Measurements from ENCODE around the gene SERPINB7. TPM values are rescaled to one million over a fixed set of nuclear protein-coding genes. Genes with fewer than 3 reads are reported as not detected.

Gene SERPINB7
- polyA plus RNA-seq, 1 donor from 2014 or later: not detected

GRCh38 chr18:63799189-63799588 lies 24.0 kb downstream of the SERPINB7 start:
- no peak overlapping the region for H3K4me2 ChIP-seq (ENCODE audit: low read length)
- no peaks in the 10 kb centered on the region for H3K9me2 ChIP-seq (ENCODE audit: insufficient read depth, low read length)
- no peak overlapping the region for H2AFZ ChIP-seq (ENCODE audit: low read depth, low read length)
- no peak overlapping the region for H3K9ac ChIP-seq (ENCODE audit: low read length)
- no peaks in the 10 kb centered on the region for H3K36me3 ChIP-seq (ENCODE audit: insufficient read depth, low read length)
- TF ChIP-seq MXI1 (conservative IDR thresholded peaks at IDR 0.05; ENCODE audit: poor library complexity, severe bottlenecking): no peak
- H3K4me3 ChIP-seq (ENCODE audit: low read length): no peak overlapping the region
- H4K20me1 ChIP-seq (ENCODE audit: insufficient read depth): no peaks in the 10 kb centered on the region
- no peaks in the 10 kb centered on the region for H3K27me3 ChIP-seq (ENCODE audit: insufficient read depth, low read depth, low read length)
- no peak overlapping the region for H3K27ac ChIP-seq (ENCODE audit: low read length)
- H3K9me3 ChIP-seq (ENCODE audit: low read length): no peaks in the 10 kb centered on the region
- no peaks in the 10 kb centered on the region for H3K79me2 ChIP-seq (replicated peaks; ENCODE audit: insufficient read depth, low read length)
- no peaks in the 10 kb centered on the region for H3F3A ChIP-seq (ENCODE audit: insufficient read depth, low read length, poor library complexity, severe bottlenecking)

- H3K27me3 ChIP-seq (ENCODE audit: insufficient read depth, low read depth, low read length): no peaks in the 10 kb centered on the region
- no peak overlapping the region for H3K4me3 ChIP-seq (ENCODE audit: low read length)
- no peaks in the 10 kb centered on the region for H3K79me2 ChIP-seq (replicated peaks; ENCODE audit: insufficient read depth, low read length)
- H3K36me3 ChIP-seq (ENCODE audit: insufficient read depth, low read length): no peaks in the 10 kb centered on the region
- H4K20me1 ChIP-seq (ENCODE audit: insufficient read depth): no peaks in the 10 kb centered on the region
- H3K9me2 ChIP-seq (ENCODE audit: insufficient read depth, low read length): no peaks in the 10 kb centered on the region
- no peak overlapping the region for H3K4me2 ChIP-seq (ENCODE audit: low read length)
- H3F3A ChIP-seq (ENCODE audit: insufficient read depth, low read length, poor library complexity, severe bottlenecking): no peaks in the 10 kb centered on the region
- TF ChIP-seq SMC3 (conservative IDR thresholded peaks at IDR 0.05; ENCODE audit: poor library complexity): no peak
- TF ChIP-seq, protein P1, sequence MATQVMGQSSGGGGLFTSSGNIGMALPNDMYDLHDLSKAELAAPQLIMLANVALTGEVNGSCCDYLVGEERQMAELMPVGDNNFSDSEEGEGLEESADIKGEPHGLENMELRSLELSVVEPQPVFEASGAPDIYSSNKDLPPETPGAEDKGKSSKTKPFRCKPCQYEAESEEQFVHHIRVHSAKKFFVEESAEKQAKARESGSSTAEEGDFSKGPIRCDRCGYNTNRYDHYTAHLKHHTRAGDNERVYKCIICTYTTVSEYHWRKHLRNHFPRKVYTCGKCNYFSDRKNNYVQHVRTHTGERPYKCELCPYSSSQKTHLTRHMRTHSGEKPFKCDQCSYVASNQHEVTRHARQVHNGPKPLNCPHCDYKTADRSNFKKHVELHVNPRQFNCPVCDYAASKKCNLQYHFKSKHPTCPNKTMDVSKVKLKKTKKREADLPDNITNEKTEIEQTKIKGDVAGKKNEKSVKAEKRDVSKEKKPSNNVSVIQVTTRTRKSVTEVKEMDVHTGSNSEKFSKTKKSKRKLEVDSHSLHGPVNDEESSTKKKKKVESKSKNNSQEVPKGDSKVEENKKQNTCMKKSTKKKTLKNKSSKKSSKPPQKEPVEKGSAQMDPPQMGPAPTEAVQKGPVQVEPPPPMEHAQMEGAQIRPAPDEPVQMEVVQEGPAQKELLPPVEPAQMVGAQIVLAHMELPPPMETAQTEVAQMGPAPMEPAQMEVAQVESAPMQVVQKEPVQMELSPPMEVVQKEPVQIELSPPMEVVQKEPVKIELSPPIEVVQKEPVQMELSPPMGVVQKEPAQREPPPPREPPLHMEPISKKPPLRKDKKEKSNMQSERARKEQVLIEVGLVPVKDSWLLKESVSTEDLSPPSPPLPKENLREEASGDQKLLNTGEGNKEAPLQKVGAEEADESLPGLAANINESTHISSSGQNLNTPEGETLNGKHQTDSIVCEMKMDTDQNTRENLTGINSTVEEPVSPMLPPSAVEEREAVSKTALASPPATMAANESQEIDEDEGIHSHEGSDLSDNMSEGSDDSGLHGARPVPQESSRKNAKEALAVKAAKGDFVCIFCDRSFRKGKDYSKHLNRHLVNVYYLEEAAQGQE (IDR thresholded peaks at IDR 0.05; ENCODE audit: borderline replicate concordance): no peak
- TF ChIP-seq POLR2AphosphoS5 (IDR thresholded peaks at IDR 0.05): no peak
- TF ChIP-seq EZH2 (IDR thresholded peaks at IDR 0.05; ENCODE audit: borderline replicate concordance, insufficient read depth, low read length, poor library complexity, severe bottlenecking): no peak
- TF ChIP-seq CTCF (IDR thresholded peaks at IDR 0.05; ENCODE audit: poor library complexity, severe bottlenecking): no peak
- TF ChIP-seq RAD21 (conservative IDR thresholded peaks at IDR 0.05): no peak
- H2AFZ ChIP-seq (ENCODE audit: low read depth, low read length): no peak overlapping the region
- no peak overlapping the region for H3K9ac ChIP-seq (ENCODE audit: low read length)
- H3K9me3 ChIP-seq (ENCODE audit: low read length): no peaks in the 10 kb centered on the region
- no peak overlapping the region for H3K27ac ChIP-seq (ENCODE audit: low read length)
Measured at GRCh38 chr18:63801343-63801742, 26.1 kb downstream of the SERPINB7 start.

GRCh38 chr18:63808125-63808524 lies 32.9 kb downstream of the SERPINB7 start:
- no peaks in the 10 kb centered on the region for H3K79me2 ChIP-seq (replicated peaks; ENCODE audit: insufficient read depth, low read length)
- H3K36me3 ChIP-seq (ENCODE audit: insufficient read depth, low read length): no peaks in the 10 kb centered on the region
- no peak for TF ChIP-seq CTCF (IDR thresholded peaks at IDR 0.05; ENCODE audit: poor library complexity, severe bottlenecking)
- no peak for TF ChIP-seq RAD21 (conservative IDR thresholded peaks at IDR 0.05)
- TF ChIP-seq MXI1 (conservative IDR thresholded peaks at IDR 0.05; ENCODE audit: poor library complexity, severe bottlenecking): no peak
- no peak for TF ChIP-seq TAF1 (IDR thresholded peaks at IDR 0.05; ENCODE audit: low read depth)
- no peak for TF ChIP-seq POLR2AphosphoS5 (IDR thresholded peaks at IDR 0.05)
- no peak for TF ChIP-seq SMC3 (conservative IDR thresholded peaks at IDR 0.05; ENCODE audit: poor library complexity)
- TF ChIP-seq, protein P1 (IDR thresholded peaks at IDR 0.05; ENCODE audit: borderline replicate concordance): no peak
- no peak for TF ChIP-seq EP300 (conservative IDR thresholded peaks at IDR 0.05; ENCODE audit: poor library complexity, severe bottlenecking)
- H2AFZ ChIP-seq (ENCODE audit: low read depth, low read length): no peak overlapping the region
- H3K27ac ChIP-seq (ENCODE audit: low read length): no peak overlapping the region
- H4K20me1 ChIP-seq (ENCODE audit: insufficient read depth): no peaks in the 10 kb centered on the region
- no peaks in the 10 kb centered on the region for H3F3A ChIP-seq (ENCODE audit: insufficient read depth, low read length, poor library complexity, severe bottlenecking)
- H3K4me3 ChIP-seq (ENCODE audit: low read length): no peak overlapping the region
- no peak overlapping the region for H3K9ac ChIP-seq (ENCODE audit: low read length)
- no peaks in the 10 kb centered on the region for H3K9me2 ChIP-seq (ENCODE audit: insufficient read depth, low read length)
- no peak overlapping the region for H3K4me2 ChIP-seq (ENCODE audit: low read length)
- no peaks in the 10 kb centered on the region for H3K9me3 ChIP-seq (ENCODE audit: low read length)
- H3K27me3 ChIP-seq (ENCODE audit: insufficient read depth, low read depth, low read length): no peaks in the 10 kb centered on the region
